ENCODE measurements around the gene TSSK2.
A peak's percentile ranks its signal among the peaks of the same experiment; 100 is the strongest.

Gene TSSK2

DNA sequence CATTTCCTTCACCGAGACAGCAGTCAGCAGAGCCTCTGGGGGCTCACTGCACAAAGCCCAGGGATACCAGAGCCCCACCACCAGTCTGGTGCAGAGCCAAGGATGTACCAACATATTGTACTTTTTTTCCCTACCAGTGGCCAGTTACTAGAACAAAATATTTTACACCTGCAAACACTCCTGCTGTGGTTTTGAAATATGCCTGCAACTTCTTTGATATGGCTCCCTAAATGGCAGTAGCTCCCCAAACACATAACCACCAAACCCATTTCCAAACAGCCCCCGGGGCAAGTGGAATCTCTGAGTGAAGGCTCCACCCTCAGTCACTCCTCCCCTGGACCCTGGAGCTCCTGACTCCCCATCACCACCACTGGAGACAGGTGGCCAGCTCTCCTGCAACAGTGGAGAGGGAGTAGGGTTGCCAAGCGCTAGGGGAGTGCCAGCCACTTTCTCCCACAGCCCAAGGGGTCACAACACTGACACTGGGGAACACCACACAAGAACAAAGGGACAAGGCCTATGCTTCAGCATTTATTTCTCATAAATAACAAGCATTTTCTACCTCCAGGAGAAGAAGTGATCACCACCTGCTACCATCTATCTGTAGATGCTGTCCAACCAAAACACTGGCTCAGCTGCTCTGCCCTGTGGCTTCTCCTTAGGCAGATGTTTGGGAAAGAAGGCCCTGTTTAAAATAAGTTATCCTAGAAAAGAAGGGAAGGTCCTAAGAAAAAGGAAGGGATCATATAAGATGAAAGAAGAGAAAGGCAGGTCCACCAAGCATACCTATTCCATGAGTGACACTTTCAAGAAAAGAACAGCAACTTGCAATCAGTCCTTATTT, 24.0 kb upstream of the TSSK2 start:
- DNase-seq = no peak

DNA sequence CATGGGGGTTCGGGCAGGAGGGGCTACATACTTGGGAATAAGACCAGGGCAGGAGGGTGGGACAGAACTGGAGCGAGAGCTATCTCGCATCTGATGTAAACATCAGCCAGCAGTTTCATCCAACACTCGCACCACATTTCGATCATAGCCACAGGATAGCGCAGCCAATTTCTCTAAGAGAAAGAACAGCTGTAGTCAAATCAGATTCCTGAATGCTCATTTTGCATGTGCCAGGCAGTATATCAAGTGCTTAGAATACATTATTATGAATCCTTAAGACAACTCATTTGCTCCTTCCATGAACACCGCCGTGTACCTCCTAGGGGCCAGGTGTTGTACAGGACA, 23.4 kb upstream of the TSSK2 start:
- peak; percentile 81 for DNase-seq

DNA sequence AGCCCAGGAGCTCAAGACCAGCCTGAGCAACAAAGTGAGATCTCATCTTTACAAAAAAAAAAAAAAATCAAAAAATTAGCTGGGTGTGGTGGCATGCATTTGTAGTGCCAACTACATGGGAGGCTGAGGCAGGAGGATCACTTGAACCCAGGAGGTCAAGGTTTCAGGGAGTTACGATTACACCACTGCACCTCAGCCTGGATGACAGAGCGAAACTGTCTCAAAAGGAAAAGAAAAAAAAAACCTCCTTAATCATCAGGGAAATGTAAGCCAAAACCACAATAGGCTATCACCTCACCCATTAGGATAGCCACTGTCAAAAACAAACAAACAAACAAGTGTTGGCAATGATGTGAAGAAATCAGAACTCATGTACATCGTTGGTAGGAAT, 22.3 kb upstream of the TSSK2 start:
- DNase-seq = no peak

GRCh38 chr22:19109198-19110063, 21.7 kb upstream of the TSSK2 start:
- no peak for DNase-seq

- no peak for DNase-seq
Measured at GRCh38 chr22:19110064-19110458, 21.0 kb upstream of the TSSK2 start.

DNA sequence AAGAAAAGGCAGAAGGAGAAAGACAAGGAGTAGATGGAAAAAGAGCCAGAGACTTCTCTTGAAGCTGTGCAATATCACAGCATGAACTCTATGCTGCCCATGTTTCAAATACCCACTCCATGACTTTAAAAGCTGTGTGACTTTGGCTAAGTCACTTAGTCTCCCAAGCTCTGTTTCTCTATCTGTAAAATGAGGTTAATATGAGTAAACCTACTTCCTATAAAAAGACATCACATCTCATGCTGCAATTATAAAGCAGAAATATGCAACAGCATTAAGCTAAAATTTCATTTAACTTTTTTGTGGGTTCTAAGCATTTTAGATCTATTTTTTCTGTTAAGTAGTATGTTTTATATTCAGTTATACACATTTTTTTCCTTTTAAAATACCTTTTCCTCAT, 20.5 kb upstream of the TSSK2 start:
- no peak for DNase-seq

DNA sequence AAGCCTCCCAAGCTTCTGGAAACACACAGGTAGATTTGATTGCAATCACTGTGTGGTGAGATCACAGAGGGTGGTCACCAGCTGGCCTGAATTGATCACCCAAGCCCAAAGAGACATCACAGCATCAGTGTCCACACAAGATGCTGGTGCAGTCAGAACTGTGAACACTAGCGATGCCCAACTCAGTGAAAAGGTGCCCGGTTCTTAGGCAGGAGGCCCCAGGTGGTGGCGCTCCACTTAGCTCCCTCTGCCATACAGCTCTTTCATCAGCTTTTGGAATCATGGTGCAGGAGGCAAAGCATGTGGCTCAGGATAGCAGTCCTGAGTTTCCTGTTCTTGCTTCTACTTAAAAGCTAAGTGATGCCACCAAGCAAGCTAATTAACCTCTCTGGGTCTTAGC, 20.0 kb upstream of the TSSK2 start:
- DNase-seq = no peak

DNA sequence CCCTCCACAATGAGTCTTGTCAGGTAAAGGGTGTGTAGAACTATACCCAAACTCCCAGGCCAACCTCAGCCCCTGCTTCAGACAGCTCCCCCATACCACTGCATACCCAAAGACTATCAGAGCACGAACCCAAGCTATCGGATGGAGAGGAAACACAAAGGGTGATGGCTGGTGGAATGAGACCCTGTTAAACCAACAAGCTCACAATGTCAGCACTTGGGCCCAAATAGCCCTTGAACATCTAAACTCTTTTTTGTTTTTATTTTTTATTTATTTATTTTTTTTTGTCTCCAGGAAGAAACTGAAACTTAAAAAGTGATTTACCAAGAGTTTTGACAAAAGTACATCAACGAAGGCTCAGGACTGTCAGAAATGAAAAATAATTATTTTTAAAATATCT, 19.5 kb upstream of the TSSK2 start:
- DNase-seq = no peak

DNA sequence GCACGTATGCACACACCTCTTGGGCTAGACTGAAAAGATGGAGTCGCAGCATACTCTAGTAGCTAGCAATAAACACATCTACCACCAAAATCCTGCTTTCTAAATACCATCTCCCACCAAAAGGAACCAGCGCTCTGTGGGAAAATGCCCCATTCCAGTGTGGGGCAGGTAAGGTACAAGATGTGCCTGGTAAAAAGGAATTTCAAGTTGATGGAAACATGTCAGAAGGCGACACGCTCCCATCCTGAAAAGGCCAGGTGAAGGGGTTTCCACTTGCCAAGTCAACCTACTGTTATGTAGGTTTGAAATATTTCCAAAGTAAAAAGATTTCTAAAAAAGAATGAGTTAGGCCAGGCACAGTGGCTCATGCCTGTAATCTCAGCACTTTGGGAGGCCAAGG, 17.7 kb upstream of the TSSK2 start:
- DNase-seq = no peak

DNA sequence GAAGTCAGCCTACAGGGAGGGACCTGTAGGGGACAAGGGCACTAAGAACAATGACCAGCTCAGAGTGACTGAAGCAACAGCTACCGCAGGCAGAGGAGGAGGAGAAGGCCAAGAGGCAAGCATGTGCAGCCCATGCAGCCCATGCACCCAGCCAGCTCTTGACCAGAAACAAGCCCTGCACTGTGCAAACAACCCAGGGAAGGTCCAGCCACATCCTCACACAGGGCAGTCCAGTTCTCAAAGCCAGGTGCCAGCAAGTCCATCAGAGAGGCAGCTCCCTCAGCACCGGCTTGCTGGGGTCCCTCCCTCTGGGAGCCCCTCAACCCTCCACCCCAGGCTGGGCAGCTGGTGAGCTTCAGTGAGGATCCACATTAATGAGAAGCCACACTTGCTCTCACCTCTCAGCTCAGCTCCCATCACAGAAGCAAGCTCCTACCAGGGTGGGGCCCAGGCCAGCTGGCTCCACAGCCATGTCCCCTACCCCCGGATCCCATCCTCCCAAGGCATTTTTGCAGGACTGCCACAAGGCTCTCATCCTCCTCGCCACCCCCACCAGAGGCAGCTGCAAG, 16.0 kb upstream of the TSSK2 start:
- no peak for DNase-seq

GRCh38 chr22:19115628-19116027, 15.5 kb upstream of the TSSK2 start:
- no peak for DNase-seq

DNA sequence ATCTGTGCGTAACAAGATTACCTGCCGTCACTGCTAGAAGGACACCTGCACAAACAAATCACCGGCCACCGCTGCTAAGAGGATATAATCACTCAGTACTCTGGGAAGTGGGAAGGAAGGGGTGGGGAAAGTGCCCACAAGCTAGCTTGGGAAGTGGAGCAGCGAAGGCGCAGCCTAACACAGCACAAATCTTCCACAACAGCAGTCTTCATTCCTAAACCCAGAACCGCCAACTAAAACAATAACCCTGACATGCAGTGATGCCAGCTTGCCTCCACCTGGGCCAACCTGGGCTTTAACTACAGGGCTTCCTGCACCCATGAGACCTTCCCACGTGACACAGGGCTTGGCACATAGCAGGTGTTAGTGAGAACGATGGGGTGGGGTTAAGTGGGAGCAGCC, 14.0 kb upstream of the TSSK2 start:
- DNase-seq = peak; percentile 33

DNA sequence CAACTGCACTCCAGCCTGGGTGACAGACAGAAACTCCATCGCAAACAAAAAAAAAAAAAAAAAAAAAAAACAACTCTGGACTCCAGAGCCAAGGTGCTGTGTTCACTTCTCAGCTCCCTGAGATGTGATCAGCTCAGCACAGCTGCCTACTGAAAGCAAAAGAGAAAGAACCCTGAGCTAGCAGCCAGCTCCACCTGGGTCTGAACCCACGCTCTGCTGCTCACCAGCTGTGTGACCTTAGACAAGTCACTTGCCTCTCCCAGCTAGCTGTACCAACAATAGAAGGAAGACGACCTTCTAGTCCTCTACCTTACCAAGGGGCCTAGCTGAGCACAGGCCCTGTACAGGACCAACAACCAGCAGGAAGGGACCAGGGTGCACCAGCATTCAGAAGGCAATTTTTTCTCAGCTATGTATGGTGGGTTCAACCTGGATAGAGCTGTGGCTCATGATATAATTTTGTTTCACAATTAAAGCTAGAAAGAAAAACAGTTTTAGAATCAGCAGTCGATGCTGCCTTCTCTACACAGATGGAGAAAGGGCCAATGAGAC, 12.7 kb upstream of the TSSK2 start:
- DNase-seq = no peak

DNA sequence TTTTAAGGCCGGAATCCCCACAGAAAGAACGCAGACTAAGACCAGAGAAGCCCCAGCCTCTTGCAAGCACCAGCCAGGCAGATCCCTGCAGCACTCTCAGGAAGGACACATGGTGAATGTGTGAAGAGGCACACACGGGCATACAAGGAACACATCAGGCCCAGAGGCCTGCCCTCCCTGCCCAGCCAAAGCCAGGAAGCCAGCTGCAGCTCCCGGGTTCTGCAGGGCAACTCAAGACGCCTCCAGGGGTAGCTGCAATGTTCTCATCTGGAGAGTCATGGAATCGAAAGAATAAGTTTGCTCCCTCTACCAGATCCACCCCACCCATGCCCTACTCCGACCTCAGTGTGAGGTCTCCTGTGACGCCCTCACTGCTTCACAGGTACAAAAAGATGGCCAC, 11.2 kb upstream of the TSSK2 start:
- DNase-seq = no peak

GRCh38 chr22:19120829-19121630, 10.1 kb upstream of the TSSK2 start:
- no peak for DNase-seq

DNA sequence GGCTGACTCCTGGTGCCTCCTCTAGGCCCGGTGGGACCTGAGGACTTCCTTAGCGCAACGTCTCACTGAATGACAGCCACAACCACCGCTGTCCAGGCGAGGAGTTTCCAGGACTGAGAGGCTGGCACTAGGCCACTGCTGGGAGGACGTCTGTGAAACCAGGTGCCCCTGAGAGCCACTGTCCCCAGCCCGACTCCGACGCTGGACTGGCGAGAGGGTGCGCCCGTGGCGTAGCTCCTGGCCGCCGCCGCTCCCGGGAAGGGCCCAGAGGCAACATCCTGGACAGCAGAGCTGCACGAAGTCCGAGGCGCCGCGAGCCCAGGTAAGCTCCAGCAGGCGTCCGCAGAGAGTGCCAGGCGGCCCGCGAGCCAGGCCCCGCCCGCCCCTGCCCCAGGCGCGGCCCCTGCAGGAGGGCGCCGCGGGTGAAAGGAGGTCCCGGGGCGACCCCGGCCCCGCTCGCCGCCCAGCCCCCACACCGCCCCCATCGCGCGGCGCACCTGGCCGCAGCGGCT, 9.4 kb upstream of the TSSK2 start:
- DNase-seq = no peak

DNA sequence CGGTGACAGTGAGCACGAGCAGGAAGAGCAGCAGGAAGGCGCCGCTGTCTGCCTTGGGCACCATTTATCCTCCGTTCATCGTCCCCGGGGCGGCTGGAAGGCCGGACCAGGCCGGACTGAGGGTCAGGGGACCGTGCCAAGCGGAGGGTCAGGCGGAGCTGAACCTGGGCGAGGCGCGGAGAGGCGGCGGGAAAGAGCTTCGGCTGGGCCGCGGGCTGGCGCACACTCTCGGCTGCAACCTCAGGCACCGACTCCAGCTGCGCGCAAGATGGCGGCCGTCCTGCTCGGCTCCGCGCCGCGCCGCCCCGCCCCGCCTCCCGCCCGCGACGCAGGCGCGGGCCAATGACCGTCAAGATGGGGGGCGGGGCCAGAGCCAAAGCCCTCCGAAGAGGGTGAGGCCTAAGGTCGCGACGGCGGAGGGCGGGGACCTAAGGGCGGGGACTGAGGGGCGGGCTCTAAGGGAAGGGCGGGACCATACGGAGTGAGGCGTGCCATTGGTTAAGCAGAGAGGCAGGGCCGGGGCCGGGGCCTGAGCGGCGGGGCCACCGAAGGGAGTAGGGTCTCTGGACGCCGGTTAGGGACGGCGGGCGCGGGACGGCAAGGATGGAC, 8.9 kb upstream of the TSSK2 start, which contains the start of gene DGCR2:
Gene DGCR2, minus strand, starts transcription at position 270 of the 609 bp plus-strand sequence. Its CDS starts 206 bp downstream, at position 64.
- DNase-seq = peak; percentile 78

DNA sequence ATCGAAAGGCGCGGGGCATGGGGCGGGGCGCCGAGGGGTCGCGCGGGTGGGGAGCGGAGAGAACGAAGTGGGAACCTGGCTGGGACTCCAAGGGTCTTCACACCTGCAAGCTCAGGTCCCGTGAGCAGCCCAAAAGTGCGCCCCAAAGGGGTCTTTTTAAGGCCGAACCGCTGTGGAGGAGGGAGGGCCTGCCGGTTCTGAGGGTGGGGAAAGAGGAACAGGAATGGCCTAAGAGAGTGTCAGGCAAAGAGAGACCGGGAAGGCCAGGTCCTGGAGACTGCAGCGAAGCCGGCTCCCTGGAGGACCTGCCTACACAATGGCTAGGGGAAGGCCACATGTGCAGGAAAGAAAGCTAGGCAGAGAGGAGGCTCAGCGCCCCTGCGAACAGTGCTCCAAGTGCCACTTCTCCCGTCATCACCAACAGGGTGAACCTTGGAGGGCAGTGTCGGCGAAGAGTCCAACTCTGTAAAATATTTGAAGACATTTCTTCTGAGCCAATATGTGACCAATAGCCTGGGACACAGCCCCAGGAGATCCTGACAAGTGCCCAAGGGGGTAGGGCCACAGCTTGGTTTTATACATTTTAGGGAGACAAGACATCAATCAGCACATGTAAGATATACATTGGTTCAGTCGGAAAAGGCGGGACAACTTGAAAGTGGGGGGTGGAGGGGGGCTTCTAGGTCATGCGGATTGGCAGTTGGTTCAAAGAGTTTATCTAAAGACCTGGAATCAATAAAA, 8.2 kb upstream of the TSSK2 start:
- no peak for DNase-seq

GRCh38 chr22:19123936-19124335, 7.2 kb upstream of the TSSK2 start:
- DNase-seq = no peak

GRCh38 chr22:19124377-19124776, 6.7 kb upstream of the TSSK2 start:
- DNase-seq = no peak

GRCh38 chr22:19125011-19125410, 6.1 kb upstream of the TSSK2 start:
- DNase-seq = no peak

Measured in NCI-H526 treated with DMSO at 0.1 percent for 48 hours (cell line).